Endometrial microvascular endothelial cells (primary cell): Measurements from ENCODE around the gene DRC3. TPM values are rescaled to one million over a fixed set of nuclear protein-coding genes. Genes with fewer than 3 reads are reported as not detected.

Source experiments
- in situ Hi-C: cut with HindIII; loops from 2 replicates; pipeline ENCODE4 v1.10.0; 2017; ENCODE audit warnings: low sequenced_read_pairs, low pct_unique_long_range_greater_than_20kb; ENCODE audit errors: inconsistent ontology term
- total RNA-seq: library from RNA; depleted of rRNA; stranded (reverse); fragments of >200 nt; gene quantifications from one replicate; pipeline ENCODE4 v1.2.3, GENCODE V29; 2015; ENCODE audit errors: inconsistent ontology term

DRC3 gene
- total RNA-seq, 1 donor from 2014 or later: 6.5 TPM

- in situ Hi-C loops: no loop called here
These were observed 9.6 kb upstream of the DRC3 start for GRCh38 chr17:17963066-17963465.

GRCh38 chr17:17963694-17964436 is 8.8 kb upstream of the DRC3 start:
- in situ Hi-C loops: no loop called here

GRCh38 chr17:17964710-17965109 is 8.0 kb upstream of the DRC3 start:
- in situ Hi-C loops: no loop called here

- in situ Hi-C loops: no loop called here
These were observed 7.4 kb upstream of the DRC3 start for GRCh38 chr17:17965152-17965721.

- in situ Hi-C loops: no loop called here
These were observed 6.3 kb upstream of the DRC3 start for GRCh38 chr17:17966399-17966798.

GRCh38 chr17:17970699-17971430 is 1.8 kb upstream of the DRC3 start:
- in situ Hi-C loops: no loop called here

- in situ Hi-C loops: no loop called here
These were observed 1.1 kb upstream of the DRC3 start for GRCh38 chr17:17971431-17972125.

- in situ Hi-C loops: no loop called here
These were observed 241 bp downstream of the DRC3 start for GRCh38 chr17:17972952-17973254.

- in situ Hi-C loops: no loop called here
These were observed 2.8 kb downstream of the DRC3 start for GRCh38 chr17:17975436-17975835.

GRCh38 chr17:17976931-17977570 is 4.4 kb downstream of the DRC3 start:
- in situ Hi-C loops: no loop called here

- in situ Hi-C loops: no loop called here
These were observed 6.1 kb downstream of the DRC3 start for GRCh38 chr17:17978481-17979424.

- in situ Hi-C loops: no loop called here
These were observed 7.1 kb downstream of the DRC3 start for GRCh38 chr17:17979778-17980177.

- in situ Hi-C loops: no loop called here
These were observed 8.7 kb downstream of the DRC3 start for GRCh38 chr17:17981330-17981729.

- in situ Hi-C loops: no loop called here
These were observed 10.1 kb downstream of the DRC3 start for GRCh38 chr17:17982801-17983200.

- in situ Hi-C loops: no loop called here
These were observed 10.7 kb downstream of the DRC3 start for GRCh38 chr17:17983376-17983775.

- in situ Hi-C loops: no loop called here
These were observed 11.1 kb downstream of the DRC3 start for GRCh38 chr17:17983776-17984175.

GRCh38 chr17:17985153-17985552 is 12.5 kb downstream of the DRC3 start:
- in situ Hi-C loops: no loop called here

GRCh38 chr17:17985555-17985954 is 12.9 kb downstream of the DRC3 start:
- in situ Hi-C loops: no loop called here
